ENCODE results near the gene ARHGAP28.
"Not testable (repeated sequence)": the region's sequence is repeated elsewhere in the genome, so short reads cannot be mapped to it uniquely, and the experiment has no call there.

ARHGAP28 gene

DNA sequence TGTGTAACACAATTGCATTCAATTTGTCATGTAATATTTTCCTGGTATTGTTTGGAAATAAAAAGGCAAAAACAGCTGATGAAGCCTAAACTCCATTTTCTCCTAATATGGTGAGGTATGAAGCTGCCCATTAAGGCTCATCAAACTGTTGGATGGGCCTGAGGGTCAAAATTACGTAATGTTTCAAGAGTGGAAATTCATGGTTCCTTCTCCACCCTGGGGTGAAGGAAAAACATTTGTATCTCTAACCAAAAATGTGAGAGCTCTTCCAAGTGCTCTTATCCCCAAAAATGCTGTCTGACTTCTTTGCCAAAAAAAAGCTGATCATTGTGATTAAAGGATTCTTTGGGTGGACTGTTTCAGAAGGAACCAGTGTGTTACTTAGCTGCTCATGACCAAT, 91.8 kb downstream of the ARHGAP28 start:
- no peak for DNase-seq (ENCODE audit: low read depth)
- TF ChIP-seq, protein P1, sequence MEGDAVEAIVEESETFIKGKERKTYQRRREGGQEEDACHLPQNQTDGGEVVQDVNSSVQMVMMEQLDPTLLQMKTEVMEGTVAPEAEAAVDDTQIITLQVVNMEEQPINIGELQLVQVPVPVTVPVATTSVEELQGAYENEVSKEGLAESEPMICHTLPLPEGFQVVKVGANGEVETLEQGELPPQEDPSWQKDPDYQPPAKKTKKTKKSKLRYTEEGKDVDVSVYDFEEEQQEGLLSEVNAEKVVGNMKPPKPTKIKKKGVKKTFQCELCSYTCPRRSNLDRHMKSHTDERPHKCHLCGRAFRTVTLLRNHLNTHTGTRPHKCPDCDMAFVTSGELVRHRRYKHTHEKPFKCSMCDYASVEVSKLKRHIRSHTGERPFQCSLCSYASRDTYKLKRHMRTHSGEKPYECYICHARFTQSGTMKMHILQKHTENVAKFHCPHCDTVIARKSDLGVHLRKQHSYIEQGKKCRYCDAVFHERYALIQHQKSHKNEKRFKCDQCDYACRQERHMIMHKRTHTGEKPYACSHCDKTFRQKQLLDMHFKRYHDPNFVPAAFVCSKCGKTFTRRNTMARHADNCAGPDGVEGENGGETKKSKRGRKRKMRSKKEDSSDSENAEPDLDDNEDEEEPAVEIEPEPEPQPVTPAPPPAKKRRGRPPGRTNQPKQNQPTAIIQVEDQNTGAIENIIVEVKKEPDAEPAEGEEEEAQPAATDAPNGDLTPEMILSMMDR (IDR thresholded peaks at IDR 0.05; ENCODE audit: low read depth, low read length, missing control alignments) = no peak
- H3K4me3 ChIP-seq (ENCODE audit: low read depth, low read length) = no peak overlapping the region

DNA sequence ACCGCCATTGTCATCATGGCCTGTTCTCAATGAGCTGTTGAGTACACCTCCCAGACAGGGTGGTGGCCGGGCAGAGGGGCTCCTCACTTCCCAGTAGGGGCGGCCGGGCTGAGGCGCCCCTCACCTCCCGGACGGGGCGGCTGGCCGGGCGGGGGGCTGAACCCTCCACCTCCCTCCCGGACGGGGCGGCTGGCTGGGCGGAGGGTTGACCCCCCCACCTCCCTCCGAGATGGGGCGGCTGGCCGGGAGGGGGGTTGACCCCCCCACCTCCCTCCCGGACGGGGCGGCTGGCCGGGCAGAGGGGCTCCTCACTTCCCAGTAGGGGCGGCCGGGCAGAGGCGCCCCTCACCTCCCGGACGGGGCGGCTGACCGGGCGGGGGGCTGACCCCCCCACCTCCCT, 97.6 kb downstream of the ARHGAP28 start:
- not testable (repeated sequence) for DNase-seq (ENCODE audit: low read depth)

DNA sequence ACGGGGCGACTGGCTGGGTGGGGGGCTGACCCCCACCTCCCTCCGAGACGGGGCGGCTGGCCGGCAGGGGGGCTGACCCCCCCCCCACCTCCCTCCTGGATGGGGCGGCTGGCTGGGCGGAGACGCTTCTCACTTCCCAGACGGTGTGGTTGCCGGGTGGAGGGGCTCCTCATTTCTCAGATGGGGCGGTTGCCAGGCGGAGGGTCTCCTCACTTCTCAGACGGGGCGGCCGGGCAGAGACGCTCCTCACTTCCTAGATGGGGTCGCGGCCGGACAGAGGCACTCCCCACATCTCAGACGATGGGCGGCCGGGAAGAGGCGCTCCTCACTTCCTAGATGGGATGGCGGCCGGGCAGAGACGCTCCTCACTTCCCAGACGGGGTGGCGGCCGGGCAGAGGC, 98.0 kb downstream of the ARHGAP28 start:
- H3K4me3 ChIP-seq (ENCODE audit: low read depth, low read length); DNase-seq (ENCODE audit: low read depth): not testable (repeated sequence)

More for the DNA sequence above, 97.6 kb downstream of the ARHGAP28 start:
- H3K4me3 ChIP-seq (ENCODE audit: low read depth, low read length) = not testable (repeated sequence)

DNA sequence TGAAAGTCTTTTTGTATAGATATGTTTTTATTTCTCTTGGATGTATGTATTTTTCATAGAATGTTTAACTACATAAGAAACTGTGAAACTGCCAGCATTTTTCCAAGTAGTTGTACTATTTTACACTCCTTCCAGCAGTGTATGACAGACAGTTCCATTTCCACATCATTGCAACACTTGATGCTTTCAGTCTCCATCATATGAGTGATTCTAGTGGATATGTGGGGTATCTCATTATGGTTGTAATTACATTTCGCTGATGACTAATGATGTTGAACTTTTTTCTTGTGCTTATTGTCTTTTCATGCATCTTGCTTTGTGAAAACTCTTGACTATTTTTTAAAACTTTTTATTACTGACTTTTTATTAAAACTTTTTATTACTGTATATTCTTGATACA, 101.4 kb downstream of the ARHGAP28 start:
- TF ChIP-seq, protein P1 (IDR thresholded peaks at IDR 0.05; ENCODE audit: low read depth, low read length, missing control alignments) = no peak
- H3K4me3 ChIP-seq (ENCODE audit: low read depth, low read length) = no peak overlapping the region
- DNase-seq (ENCODE audit: low read depth) = no peak

DNA sequence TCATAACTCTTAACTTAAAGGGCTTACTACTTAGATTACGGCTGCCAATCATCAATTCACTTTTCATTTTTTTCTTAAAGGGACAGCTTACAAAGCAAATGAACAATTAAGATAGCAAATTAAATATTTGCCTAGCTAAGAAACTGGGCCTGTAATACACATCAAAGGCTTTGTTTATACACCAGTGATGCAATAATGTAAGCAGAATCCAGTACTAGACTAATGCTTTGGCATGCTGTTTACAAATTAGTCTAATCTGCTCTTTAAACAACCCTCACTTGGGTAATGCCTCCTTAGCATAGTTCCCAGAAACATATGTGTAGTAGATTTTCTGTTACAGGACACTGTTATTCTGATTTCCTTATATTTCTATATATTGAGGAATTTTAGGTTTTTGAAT, 105.8 kb downstream of the ARHGAP28 start:
- TF ChIP-seq, protein P1 (IDR thresholded peaks at IDR 0.05; ENCODE audit: low read depth, low read length, missing control alignments) = no peak
- no peak for DNase-seq (ENCODE audit: low read depth)
- H3K4me3 ChIP-seq (ENCODE audit: low read depth, low read length) = no peak overlapping the region

DNA sequence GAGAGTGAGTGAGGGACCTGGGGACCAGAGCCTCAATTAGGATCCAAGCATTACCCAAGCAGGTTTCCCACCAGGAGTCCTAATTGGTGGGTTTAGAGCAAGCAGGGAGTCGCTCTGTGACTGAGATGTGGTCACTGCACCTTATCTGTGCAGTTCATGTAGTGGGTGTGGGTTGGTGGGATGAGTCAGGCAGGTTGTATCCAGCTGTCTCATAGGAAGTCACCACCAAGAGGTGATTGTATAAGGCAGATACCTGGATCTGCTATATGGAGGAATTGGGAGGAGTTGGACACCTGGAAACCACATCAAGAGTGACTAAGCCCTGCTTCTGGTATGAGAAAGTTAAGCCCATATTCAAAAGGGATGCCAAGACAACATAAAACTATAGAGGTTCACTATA, 106.8 kb downstream of the ARHGAP28 start:
- no peak for DNase-seq (ENCODE audit: low read depth)
- H3K4me3 ChIP-seq (ENCODE audit: low read depth, low read length) = no peak overlapping the region
- TF ChIP-seq, protein P1 (IDR thresholded peaks at IDR 0.05; ENCODE audit: low read depth, low read length, missing control alignments) = no peak

DNA sequence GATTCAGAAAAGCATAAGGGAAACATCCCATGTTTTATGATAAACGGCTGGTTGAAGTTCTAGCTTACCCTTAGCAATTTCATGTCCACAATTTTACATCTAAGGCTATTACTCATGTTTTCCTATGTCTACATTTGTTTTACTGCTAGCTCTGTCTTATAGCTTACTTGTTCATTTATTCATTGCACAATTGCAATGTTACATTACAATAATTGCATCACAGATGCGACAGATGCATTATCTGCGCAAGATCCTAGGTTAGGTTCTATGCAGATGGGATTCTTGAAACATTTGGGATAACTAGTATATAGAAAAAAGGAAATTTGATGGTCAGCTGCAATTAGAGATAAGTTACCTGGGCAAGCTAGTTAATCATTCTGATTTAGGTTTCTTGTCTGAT, 108.4 kb downstream of the ARHGAP28 start:
- H3K4me3 ChIP-seq (ENCODE audit: low read depth, low read length) = no peak overlapping the region
- no peak for DNase-seq (ENCODE audit: low read depth)
- TF ChIP-seq, protein P1 (IDR thresholded peaks at IDR 0.05; ENCODE audit: low read depth, low read length, missing control alignments) = no peak

DNA sequence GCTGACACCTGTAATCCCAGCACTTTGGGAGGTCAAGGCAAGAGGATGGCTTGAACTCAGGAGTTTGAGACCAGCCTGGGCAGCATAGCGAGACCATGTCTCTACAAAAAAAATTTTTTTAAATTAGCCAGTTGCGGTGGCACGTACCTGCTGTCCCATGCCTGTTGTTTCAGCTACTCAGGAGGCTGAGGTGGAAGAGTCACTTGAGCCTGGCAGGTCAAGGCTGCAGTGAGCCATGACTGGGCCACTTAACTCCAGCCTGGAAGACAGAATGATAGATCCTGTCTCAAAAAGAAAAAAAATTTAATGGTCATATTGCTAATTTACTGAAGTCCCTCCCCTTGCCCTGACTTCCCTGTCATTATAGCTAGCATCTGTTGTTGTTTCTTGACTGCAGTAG, 112.6 kb downstream of the ARHGAP28 start:
- no peak overlapping the region for H3K4me3 ChIP-seq (ENCODE audit: low read depth, low read length)
- TF ChIP-seq, protein P1 (IDR thresholded peaks at IDR 0.05; ENCODE audit: low read depth, low read length, missing control alignments) = no peak
- DNase-seq (ENCODE audit: low read depth) = no peak
